Loucy (cell line): ENCODE data around the gene OR52N1.

ENCODE experiments used
- EZH2phosphoT487 ChIP-seq: fragments of 200-600 bp; IDR thresholded peaks from 2 replicates; pipeline ENCODE4 v1.6.1; 2018; ENCODE audit warnings: antibody characterized with exemption, mild to moderate bottlenecking, moderate library complexity, borderline replicate concordance
- TF ChIP-seq, protein P1 (sequence below): fragments of 200-600 bp; sonication (generic); conservative IDR thresholded peaks from 2 replicates; pipeline ENCODE4 v1.5.1; 2014; ENCODE audit warnings: mild to moderate bottlenecking, antibody characterized with exemption, low read length

DNA sequence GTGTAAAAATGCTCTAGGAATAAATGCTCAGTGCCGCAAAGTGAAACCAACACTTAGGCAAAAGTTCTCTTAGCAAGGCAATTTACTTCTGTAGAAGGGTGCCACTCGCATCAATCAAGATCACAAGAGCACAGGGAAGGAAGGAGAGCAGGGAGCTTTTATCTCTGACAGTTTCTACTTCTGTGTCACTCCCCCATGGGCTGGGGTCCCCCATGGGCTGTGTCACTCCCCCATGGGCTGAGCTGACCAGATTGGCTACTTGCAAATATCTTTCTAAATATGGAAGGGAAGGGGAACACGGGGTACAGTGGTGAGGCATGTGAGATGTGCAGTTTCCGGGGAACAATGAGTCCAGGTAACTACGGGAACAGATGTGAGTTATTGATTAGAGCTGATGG, 18.1 kb upstream of the OR52N1 start:
- TF ChIP-seq, protein P1, sequence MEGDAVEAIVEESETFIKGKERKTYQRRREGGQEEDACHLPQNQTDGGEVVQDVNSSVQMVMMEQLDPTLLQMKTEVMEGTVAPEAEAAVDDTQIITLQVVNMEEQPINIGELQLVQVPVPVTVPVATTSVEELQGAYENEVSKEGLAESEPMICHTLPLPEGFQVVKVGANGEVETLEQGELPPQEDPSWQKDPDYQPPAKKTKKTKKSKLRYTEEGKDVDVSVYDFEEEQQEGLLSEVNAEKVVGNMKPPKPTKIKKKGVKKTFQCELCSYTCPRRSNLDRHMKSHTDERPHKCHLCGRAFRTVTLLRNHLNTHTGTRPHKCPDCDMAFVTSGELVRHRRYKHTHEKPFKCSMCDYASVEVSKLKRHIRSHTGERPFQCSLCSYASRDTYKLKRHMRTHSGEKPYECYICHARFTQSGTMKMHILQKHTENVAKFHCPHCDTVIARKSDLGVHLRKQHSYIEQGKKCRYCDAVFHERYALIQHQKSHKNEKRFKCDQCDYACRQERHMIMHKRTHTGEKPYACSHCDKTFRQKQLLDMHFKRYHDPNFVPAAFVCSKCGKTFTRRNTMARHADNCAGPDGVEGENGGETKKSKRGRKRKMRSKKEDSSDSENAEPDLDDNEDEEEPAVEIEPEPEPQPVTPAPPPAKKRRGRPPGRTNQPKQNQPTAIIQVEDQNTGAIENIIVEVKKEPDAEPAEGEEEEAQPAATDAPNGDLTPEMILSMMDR: no peak
- TF ChIP-seq EZH2phosphoT487: no peak
